NCI-H1105 (cell line): ENCODE results near the gene COBL.

Experiments used
- DNase-seq: peaks from one replicate; lab custom pipeline; 2025; lab: John Stamatoyannopoulos, UW

Gene COBL

DNA sequence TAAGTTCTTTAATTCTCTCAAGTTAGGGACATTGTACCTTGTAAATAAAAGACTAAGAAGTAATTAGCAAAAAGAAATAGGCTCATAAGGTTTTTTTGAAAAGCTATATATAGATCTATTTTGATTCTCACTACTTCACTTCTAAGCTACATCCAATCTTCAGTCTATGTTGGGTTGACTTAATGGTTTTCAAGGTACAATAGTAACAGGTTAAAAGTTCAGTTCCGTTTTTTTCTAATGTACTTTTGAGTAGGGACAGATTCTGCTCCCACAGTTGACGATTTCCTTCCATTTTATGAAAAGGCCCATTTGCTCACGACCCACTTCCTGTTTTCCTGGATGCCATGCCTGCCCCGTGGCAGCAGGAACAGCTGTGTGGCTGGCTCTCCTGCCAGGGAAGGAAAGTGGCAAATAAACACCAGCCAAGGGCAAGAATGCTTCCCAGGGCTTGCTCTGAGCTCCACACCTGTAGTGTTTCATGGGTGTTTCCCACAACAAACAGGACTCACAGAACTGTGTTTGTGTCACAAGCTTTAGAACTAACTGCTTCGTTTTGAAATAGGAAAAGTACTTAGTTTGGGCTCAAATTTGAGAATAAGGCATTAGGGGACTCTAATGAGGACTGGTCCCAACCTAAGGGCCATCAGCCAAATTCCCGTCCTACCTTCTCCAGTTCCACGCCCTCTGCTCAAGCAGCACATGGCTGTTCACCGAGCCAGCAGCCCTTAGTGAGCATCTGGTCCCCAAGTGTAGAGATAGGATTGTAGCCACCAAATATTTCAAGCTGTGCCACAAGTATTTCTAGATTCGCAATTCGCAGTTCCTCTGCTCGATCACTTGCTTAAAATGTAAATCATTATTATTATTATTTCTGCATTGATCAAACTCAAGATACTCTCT, 240.7 kb downstream of the COBL start:
- no peak for DNase-seq

DNA sequence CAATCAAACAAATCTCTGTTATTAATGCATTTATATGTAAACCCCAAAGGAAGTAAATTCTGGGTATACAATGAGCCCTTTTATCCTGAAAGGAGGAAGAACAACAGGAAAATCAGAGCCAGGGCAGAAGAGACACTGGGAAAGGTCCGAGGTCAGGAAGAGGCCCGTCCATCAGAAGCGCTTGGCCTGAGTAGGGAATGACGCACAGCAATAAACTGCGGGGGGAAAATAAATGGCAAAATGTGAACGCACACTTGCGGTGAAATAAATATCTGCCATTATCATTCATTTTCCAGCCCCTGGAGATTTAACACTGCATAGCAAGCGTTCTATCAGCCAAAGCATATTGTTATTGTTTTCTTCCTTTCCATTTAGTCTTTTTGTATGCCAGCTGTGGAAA, 243.4 kb downstream of the COBL start:
- DNase-seq, result no peak

DNA sequence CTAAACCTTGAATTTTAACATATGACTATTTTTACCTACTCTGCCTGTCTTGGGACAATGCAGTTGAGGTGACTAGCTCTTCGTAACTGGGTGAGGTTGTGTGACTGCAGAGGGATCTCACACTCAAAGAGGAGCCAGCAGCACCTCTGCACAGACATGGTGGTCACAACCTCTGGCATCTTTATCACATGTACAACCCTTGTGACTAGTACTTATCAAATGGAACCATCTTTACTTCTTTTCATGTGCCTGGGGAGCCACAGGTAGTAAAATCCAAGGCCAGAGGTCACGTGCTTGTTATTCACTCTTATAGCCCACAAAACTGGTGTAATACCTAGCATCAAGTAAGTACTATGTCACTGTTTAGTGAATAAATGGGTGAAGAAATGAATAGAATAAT, 244.3 kb downstream of the COBL start:
- no peak for DNase-seq

DNA sequence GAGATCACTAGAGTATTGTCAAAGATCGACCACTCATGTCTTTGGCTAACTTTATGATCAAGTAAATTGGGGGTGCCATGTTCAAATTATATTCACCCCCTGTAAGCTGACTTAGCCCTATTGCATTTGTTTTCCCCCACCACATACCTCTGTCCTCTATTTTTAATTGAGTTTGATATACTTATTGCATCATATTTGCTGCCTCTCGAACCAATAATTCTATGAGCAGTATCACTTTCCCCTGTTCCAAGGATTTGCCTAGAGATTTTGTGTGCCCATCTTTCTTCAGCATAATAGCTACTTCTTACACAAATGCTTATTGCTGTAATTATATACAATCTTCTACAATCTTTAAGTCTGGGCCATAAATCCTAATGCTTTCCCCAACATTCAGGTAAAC, 245.2 kb downstream of the COBL start:
- DNase-seq, result no peak

DNA sequence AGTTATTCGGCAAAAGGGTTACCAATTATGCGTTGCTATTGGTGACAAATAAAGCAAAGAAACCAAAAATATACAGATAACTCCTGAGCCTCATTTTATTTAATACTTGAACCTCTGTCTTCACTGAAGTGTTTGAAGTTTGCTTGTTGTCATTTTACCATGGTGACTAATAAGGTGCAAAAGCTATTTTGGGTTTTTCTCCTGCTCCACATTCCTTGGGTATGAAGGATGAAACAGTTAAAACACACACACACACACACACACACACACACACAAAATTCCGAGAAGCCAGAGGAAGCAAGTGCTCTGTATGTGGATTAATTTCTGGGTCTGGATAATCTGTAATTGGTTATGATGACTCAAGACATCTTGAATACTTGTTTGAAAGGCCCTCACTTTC, 246.5 kb downstream of the COBL start:
- DNase-seq, result no peak

DNA sequence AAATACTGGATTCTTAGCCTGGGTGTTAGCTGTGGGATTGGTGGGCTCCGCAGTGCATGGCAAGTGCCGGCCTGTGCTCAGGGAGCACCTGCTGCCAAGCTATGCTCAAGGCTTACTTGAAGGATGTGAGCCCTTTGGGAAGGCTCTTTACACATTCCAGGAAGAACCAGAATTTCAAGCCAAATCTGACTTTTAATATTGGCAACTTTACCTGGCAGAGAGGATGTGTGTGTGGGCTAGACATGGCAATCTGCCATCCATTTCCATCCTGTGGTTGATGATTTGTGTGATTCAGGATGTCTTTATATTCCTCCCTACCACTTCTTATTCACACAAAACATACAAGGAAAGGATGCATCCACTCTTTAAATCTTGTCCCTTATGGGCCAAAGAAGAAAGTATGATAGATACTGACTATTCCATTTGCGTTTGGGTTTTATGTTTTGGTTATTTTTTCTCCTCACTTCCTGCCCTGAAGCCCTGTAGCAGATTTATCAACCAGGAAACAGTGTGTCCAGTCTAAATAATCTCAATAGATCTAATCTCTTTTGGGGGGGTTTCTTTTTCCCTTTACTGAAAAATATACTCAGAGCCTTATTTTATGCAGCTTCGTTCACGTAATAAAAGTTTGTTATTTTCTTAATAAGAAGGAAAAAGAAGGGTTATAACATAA, 247.1 kb downstream of the COBL start:
- DNase-seq, result no peak

DNA sequence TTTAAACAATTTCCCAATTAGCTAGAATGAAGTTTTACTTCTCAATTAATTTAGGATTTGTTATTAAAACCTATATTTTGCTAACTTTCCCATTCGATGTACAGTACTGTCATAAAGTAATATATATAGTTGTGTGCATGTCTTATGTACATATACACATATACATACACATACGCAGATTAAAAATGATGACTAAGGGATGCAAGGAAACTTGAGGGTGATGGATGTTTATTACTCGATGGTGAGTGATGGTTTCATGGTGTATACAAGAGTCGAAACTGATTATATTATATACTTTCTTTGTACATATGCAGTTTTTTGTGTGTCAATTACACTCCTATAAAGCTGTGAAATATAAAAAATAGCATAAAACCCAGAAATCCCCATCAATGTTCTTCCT, 248.2 kb downstream of the COBL start:
- DNase-seq, result no peak

DNA sequence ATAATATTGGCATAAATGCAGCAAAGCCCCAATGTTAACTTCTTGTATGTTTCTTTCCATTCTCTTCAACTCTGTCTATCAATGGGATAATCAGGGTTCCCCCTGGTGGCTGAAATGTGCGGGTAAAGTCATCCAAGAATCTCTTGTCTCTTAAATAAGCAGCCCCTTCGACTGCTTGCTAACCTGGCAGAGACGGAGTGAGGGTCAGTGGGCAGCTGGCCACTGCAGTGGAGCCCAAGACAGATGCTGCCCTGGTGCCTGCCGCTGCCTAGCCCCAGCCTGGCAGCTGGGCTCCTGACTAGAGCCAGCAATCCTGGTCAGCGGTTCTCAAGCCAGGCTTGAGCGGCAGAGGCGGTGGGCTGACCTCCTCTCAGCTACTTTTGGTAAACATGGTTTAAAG, 248.9 kb downstream of the COBL start:
- peak; percentile 45 for DNase-seq

DNA sequence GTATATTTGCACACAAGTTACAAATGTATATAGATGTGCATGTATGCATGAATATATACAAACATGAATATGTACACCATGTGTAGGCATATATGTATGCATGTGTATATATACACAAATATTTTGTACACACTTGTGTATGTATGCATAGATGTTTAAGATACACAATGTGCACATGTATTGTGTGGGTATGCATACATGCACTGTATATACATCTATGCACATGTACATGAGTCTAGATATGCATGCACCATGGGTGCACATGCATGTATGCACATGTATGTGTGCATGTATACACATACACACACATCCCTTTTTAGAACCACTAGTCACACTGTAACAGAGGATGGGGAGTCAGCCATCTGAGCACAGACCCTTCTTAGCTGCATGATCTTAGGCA, 249.4 kb downstream of the COBL start:
- DNase-seq, result no peak

DNA sequence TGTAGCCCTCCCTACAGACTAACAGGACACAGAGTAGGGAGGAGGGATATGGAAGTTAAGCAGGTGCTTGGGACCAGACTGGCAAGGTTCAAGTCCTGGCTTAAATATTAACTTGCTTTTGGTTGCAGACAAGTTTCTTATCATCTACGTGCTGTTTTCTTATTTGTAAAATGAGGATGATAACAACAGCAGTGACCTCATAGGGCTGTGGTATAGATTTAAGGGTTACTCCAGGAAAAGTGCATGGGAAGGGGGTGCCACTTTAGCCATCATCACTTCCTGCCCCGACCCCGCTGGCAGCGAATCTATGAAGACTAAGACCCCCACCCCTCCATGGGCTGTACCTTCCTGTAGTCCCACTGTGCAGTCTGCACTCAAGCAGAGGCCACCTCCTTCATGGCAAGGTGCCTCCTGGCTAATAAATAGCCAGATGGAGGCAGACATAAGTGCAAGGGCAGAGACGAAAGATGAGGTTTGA, 250.2 kb downstream of the COBL start:
- DNase-seq, result no peak

DNA sequence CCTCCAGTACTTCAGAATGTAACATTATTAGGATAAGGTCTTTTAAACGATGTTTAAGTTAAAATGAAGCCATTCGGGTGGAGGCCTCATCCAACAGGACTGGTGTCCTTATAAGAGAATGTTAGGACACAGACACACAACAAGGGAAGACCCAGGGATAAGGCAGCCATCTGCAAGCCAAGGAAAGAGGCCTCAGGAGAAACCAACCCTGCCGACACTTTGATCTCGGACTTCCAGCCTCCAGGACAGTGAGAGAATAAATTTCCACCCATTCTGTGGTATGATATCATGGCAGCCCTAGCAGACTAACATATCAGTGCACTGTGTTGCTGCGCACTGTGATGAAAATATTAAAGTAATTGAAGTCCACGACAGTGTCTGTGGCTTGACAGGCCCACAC, 250.8 kb downstream of the COBL start:
- DNase-seq, result no peak

DNA sequence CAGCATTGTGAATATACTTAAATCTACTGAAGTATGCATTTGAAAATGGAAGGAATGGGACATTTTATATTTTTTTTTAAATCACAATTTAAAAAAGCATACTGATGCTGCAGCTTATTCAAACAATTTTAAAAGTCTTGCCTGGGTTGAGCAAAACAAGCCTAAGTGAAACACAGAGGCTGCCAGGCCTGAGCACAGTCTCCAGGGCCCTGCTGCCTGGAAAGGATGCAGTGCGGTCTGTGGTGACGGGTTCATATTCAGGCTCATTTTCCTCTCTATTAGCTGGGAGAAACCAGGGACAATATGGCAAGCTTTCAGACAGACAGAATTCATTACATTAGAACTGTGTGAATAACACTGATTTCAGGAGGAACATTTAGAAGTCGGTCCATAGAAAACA, 251.9 kb downstream of the COBL start:
- no peak for DNase-seq

DNA sequence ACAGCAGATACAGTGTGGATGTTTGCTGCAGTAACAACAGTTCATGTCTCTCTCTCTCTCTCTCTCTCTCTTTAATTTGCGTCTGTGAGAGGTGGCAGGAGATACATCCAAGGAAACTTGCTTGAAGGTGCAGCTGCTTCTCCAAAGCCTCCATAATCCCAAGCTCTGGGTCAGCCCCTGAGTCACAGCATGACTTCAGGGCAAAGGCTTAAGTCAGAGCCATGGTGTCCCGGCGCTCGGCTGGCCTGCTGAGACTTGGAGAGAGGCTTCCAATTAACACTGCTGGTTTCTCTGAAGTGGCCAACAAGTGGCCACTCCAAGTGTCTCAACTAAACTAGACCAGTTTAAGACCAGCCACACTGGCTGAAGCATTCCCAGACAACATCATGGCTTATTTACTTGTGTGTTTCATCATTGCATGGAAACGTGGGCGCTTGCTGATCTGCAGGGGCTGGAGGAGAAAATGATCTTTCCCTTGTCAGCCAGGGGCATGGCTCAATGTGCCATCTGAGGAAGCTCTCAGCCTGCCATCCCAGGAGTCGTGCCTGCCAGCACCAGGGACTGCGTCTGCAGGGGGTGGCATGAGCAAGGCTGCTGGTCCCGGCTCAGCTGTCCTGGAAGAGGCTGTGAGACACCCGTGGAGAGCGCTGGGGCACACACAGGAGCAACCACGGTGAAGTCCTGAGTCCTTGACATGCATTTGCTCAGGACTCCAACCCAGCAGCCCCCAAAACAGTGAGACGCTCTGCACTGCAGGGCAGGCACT, 254.2 kb downstream of the COBL start:
- DNase-seq, result no peak

DNA sequence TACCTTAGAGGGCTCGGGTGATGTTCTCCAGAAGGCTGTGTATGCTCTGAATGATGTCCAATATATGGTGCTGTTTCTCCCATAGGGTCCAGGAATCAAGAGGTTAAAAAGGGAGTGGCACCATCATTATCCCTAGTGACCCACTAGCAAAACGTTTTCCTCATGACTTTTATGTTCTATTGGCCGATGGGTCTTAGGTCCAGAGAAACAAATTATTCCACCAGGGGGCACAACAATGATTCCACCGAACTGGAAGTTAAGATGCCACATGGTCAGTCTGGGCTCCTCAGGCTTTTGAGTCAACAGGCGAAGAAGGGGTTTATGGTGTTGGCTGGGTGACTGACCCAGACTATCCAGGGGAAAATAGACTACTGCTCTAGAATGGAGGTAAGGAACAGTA, 256.1 kb downstream of the COBL start:
- DNase-seq, result no peak

DNA sequence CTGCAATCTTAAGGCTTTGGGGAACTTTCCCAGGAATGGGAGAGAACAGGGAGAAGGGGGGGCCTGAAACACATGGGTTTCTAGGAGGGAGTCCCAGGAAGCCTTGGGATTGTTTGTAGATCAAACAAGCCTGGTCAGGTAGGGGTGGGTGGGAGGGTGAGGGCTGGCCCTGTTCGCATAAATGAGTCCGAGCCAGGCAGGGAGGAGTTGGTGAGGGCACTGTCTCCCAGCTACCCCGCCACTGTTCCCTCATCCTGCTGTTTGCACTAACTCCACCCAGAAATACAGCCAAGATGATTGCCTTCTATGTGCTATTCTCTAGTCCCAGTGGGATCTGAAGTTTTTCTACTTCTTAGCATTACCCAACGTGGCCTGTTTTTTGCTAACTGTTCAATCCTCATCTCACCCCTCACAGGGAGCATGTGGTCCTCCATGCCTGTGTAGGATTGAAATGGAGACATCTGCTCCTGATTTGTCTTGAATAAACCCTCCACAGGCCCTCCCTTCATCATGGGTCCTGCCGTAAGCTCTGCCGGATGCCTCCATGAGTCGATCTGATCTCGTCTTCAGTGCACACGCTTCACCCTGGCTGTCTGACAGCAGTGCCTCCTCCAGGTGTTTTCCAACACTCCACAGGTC, 257.0 kb downstream of the COBL start:
- DNase-seq, result no peak

DNA sequence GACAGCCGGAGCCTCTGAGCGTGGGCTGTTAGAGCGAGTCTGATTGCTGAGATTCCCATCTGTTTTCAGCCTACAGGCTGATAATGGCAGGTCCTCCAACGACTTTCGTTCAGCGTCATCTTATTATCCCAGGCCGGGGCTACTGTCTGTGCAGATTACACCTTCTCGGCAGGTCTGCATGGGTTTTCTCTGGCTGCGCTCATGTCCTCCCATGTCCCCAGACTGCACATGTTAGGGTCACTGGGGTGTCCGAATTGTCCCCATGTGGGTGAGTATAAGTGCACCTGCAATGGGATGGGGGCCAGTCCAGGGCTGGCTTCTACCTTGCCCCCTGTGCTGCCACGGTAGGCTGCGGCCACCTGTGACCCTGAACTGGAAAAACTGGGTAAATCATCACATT, 257.8 kb downstream of the COBL start:
- DNase-seq, result no peak

DNA sequence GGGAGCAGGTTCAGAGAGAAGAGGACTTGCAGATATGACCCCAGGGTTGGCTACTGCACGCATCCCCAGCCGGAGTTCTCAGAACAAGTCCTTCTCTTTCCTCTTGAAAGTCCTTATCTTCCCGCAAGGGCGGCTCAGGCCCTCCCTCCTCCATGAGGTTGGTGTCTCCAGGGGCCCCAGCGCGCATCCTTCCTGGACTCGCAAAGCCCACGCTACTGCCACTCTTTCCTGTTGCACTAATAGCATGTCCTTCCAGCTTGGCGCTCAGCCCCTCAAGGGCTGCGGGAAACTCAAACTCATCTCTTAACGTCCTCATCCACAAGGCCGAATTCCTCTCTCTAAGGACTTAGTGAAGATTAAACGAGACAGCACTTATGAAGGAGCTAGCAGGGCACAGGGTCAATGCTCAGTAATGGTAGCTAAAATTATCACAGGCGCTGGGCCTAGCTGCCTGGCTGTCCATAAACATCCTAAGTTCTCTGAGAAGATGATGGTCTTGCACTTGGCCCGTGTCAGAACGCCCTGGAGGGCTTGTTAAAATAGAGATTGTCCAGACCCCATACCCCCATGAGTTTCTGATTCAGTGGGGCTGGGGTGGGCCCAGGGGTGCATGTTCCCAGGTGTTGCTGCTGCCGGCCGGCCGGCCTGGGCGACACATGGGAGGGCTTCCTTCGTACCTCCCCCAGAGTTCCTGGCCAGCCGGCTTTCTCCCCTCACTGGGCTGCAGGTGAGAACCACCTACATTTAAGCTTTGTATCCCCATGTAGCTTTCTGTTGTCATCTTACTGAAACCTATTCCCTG, 261.4 kb downstream of the COBL start:
- DNase-seq, result no peak

DNA sequence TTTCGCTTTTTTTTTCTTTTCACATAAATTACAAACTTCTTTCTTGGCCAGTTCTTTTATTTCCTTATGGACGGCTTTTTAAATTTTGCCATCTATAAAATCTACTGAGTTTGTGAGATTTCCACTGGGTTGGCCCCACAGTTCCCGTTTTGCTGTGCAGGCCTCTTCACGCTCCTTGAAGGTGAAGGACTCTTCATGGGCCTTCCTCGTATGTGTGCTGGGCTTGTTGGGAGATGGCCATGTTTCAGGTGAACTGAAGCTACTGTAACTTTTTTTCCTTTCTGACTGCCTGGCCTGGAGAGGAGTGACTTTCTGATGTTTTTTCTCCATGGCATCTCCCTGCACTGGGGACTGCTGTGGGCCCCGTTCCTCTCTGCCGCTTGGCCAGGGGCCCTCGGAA, 262.4 kb downstream of the COBL start:
- DNase-seq, result no peak

DNA sequence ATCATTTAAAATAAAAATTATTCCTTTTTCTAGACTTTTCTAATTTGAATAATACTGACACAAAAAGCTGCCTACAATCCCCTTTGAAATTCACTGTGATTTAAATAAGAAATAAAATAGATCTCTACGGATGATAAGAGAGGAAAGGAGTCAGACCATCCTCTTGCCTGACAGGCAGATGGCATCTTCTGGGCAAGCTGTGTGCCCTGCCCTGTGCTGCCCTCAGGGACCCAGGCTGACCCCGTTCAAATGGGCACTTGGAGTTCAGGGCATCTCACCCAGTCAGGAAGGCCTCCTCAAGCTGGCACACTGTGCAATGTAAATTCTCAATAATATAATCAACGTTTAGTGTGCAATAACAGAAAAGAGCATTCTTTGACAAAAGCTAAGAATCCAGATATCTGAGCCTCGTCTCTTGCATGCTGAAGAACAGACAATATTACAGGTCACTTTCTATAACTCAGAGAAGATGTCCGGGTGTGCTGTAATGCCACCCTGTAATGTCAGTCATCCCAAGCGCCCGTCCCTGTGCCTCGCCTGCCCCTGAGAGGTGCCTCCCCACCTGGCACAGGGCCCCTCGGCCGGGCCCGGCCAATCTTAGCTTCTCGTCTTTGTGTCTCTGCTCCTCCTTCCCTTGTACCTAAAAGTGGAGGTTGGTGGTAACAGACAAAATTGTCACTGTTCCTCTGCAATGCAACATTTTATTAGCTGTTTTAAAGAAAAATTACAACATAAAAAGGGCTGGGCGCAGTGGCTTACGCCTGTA, 263.3 kb downstream of the COBL start:
- no peak for DNase-seq

DNA sequence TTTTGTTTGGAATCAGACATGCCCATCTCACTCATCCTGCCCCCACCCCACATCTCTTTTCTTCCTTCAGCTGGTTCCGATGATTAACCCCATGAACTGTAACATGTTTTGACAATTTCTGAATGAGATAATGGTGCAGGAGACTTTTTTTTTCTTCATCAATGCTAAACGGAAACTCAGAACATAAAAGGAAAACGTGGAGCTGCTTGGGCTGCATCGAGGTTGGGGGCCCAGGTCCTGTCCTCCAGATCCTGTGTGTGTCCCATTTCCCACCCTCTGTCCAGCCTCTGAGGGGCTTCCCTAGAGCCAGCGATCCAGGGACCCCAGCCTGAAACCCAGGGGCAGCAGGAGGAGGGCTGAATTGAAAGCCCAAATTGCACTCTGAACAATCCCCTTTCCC, 270.1 kb downstream of the COBL start:
- no peak for DNase-seq

DNA sequence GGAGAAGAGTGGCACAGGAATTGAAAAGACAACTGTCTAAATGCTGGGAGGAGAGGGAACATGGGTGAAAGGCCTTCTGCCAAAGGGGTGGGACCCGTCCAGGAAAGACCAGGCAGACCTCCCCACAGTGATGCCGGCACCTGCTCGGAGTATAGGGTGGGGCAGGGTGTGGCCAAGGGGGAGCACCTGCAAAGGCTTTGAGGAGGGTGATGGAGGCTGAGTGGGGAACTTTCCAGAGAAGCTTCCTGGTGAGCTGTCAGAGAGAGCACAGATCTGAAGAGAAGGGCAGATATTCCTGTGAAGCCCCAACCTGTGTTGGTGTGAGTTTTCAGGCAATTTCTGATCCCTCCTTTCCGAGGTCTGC, 270.5 kb downstream of the COBL start:
- no peak for DNase-seq
